ENCODE data around the gene PRKCD. TPM values are rescaled to one million over a fixed set of nuclear protein-coding genes. Genes with fewer than 3 reads are reported as not detected.

Gene PRKCD
- total RNA-seq, 2 experiments from 2014 or later = 13.3 to 108 TPM

DNA sequence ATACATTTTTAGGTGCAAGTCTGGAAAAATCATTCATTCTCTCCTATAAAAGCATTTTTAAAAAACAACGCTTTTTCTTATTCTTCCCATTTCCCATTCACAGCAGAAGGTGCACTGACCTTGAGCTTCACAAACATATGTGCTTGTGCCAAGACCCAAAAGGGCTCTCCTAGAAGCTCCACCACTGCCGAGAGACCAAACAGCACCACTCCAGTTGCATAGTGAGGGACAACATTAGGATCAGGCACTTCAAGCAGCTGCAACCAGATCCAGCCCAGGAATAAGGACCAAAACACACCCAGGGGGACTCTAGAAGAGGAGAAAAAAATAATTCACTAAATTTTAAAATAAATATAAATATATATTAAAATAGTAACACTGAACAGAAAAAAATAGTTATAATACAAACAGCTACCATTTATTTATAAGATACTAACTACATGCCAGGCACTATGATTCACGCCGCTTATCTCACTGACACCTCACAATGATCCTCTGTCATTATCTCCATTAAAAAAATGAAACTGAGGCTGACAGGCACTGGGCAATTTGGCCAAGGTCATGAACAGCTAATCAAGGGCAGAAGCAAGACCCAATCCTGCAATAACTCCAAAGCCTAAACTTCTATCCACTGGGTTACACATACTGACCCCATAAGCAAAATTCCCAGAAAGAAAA, 38.6 kb upstream of the PRKCD start:
- no peaks in the 10 kb centered on the region for H3K79me2 ChIP-seq (ENCODE audit: insufficient read depth, low read depth, low read length)
- peaks cover 87% of the 10 kb centered on the region for H3K36me3 ChIP-seq (ENCODE audit: insufficient read depth, low read length)
- H2AFZ ChIP-seq (ENCODE audit: low read length) = no peak overlapping the region
- H4K20me1 ChIP-seq (ENCODE audit: insufficient read depth, low read length) = no peaks in the 10 kb centered on the region
- no peaks in the 10 kb centered on the region for H3K9me2 ChIP-seq (ENCODE audit: insufficient read depth, low read length)
- no peak for DNase-seq (ENCODE audit: low spot score)
- H3K27ac ChIP-seq (ENCODE audit: low read depth, low read length, poor library complexity, severe bottlenecking) = no peak overlapping the region
- ChIA-PET CTCF (ENCODE audit: unreplicated experiment) (no interaction called here), POLR2A (interaction anchor here (0.5 kb wide), 1 partner anchor 142 kb away, joined by 4 read pairs; no protein-coding TSS in a partner anchor)
- no peak overlapping the region for H3K4me3 ChIP-seq (ENCODE audit: low read depth, low read length, poor library complexity, severe bottlenecking)
- no TSS peak for BruUV-seq (replicated peaks)
- intact Hi-C loops (cut with micrococcal nuclease; ENCODE audit: unreplicated experiment) = no loop called here
- no peak overlapping the region for H3K4me2 ChIP-seq (ENCODE audit: low read length)
- H3K9me3 ChIP-seq (ENCODE audit: low read length) = no peaks in the 10 kb centered on the region
- no peaks in the 10 kb centered on the region for H3K4me1 ChIP-seq (ENCODE audit: insufficient read depth, low read length, poor library complexity, severe bottlenecking)
- TF ChIP-seq, protein P1, sequence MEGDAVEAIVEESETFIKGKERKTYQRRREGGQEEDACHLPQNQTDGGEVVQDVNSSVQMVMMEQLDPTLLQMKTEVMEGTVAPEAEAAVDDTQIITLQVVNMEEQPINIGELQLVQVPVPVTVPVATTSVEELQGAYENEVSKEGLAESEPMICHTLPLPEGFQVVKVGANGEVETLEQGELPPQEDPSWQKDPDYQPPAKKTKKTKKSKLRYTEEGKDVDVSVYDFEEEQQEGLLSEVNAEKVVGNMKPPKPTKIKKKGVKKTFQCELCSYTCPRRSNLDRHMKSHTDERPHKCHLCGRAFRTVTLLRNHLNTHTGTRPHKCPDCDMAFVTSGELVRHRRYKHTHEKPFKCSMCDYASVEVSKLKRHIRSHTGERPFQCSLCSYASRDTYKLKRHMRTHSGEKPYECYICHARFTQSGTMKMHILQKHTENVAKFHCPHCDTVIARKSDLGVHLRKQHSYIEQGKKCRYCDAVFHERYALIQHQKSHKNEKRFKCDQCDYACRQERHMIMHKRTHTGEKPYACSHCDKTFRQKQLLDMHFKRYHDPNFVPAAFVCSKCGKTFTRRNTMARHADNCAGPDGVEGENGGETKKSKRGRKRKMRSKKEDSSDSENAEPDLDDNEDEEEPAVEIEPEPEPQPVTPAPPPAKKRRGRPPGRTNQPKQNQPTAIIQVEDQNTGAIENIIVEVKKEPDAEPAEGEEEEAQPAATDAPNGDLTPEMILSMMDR (conservative IDR thresholded peaks at IDR 0.05; ENCODE audit: low read length) = no peak
- TF ChIP-seq EZH2phosphoT487 (IDR thresholded peaks at IDR 0.05; ENCODE audit: borderline replicate concordance, low read depth, low read length) = no peak

DNA sequence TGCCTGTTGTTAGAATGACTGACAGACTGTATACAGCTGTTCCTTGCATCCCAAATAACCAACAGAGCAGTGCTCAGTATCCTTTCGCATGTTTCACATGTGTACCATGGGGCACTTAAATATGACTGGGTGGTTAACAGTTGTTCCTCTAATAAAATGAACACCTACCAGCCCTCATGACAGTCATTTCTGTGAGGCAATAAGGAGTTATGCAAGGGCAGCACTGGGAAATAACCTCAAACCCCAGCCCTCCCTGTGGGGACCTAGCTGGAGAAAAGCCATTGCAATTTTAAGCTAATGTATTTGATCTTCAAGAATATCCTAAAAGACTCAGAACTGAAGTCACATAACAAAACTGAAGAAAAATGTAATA, 38.1 kb upstream of the PRKCD start:
- ChIA-PET CTCF (ENCODE audit: unreplicated experiment) (no interaction called here), POLR2A (interaction anchor here (0.5 kb wide), 1 partner anchor 142 kb away, joined by 4 read pairs; no protein-coding TSS in a partner anchor)
- H2AFZ ChIP-seq (ENCODE audit: low read length) = no peak overlapping the region
- H3K4me1 ChIP-seq (ENCODE audit: insufficient read depth, low read length, poor library complexity, severe bottlenecking) = no peaks in the 10 kb centered on the region
- H3K4me3 ChIP-seq (ENCODE audit: low read depth, low read length, poor library complexity, severe bottlenecking) = no peak overlapping the region
- H3K9me3 ChIP-seq (ENCODE audit: low read length) = no peaks in the 10 kb centered on the region
- H3K27ac ChIP-seq (ENCODE audit: low read depth, low read length, poor library complexity, severe bottlenecking) = no peak overlapping the region
- no peak overlapping the region for H3K4me2 ChIP-seq (ENCODE audit: low read length)
- no peak for DNase-seq (ENCODE audit: low spot score)
- H3K9me2 ChIP-seq (ENCODE audit: insufficient read depth, low read length) = no peaks in the 10 kb centered on the region
- TF ChIP-seq, protein P1 (conservative IDR thresholded peaks at IDR 0.05; ENCODE audit: low read length) = no peak
- no peak for TF ChIP-seq EZH2phosphoT487 (IDR thresholded peaks at IDR 0.05; ENCODE audit: borderline replicate concordance, low read depth, low read length)
- H3K79me2 ChIP-seq (ENCODE audit: insufficient read depth, low read depth, low read length) = no peaks in the 10 kb centered on the region
- no peaks in the 10 kb centered on the region for H4K20me1 ChIP-seq (ENCODE audit: insufficient read depth, low read length)
- H3K36me3 ChIP-seq (ENCODE audit: insufficient read depth, low read length) = peaks cover 82% of the 10 kb centered on the region
- BruUV-seq (replicated peaks) = no TSS peak
- intact Hi-C loops (cut with micrococcal nuclease; ENCODE audit: unreplicated experiment) = no loop called here

DNA sequence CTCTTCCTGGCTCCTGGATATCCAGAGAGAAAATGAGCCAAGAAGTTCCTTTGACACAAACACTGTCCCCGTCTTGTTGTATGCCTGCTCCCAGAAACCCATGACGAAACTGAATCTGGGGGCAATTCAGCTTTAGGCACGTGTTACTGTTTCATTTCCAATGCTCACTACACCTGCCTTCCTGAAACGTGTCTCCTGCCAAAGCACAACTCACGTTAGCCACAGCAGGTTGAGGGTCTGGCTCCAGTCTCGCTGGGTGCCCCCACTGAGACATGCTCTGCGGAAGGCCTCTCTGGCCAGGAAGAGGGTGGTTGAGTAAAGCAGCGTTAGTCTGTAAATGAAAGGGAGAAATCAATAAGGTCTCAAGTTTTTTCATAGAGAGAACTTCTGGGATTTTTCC, 37.5 kb upstream of the PRKCD start:
- Histone ChIP-seq H3K4me2 (ENCODE audit: low read length) (no peak overlapping the region), H3K36me3 (ENCODE audit: insufficient read depth, low read length) (peaks cover 81% of the 10 kb centered on the region), H3K9me2 (ENCODE audit: insufficient read depth, low read length) (no peaks in the 10 kb centered on the region), H4K20me1 (ENCODE audit: insufficient read depth, low read length) (no peaks in the 10 kb centered on the region), H3K4me1 (ENCODE audit: insufficient read depth, low read length, poor library complexity, severe bottlenecking) (peaks cover 3% of the 10 kb centered on the region), H3K4me3 (ENCODE audit: low read depth, low read length, poor library complexity, severe bottlenecking) (no peak overlapping the region), H3K27ac (ENCODE audit: low read depth, low read length, poor library complexity, severe bottlenecking) (no peak overlapping the region), H2AFZ (ENCODE audit: low read length) (no peak overlapping the region), H3K9me3 (ENCODE audit: low read length) (no peaks in the 10 kb centered on the region), H3K79me2 (ENCODE audit: insufficient read depth, low read depth, low read length) (peaks cover 4% of the 10 kb centered on the region; the same call in 1 of the 2 replicates)
- BruUV-seq (replicated peaks) = no TSS peak
- TF ChIP-seq, protein P1 (conservative IDR thresholded peaks at IDR 0.05; ENCODE audit: low read length) = no peak
- TF ChIP-seq EZH2phosphoT487 (IDR thresholded peaks at IDR 0.05; ENCODE audit: borderline replicate concordance, low read depth, low read length) = no peak
- ChIA-PET CTCF (ENCODE audit: unreplicated experiment) (no interaction called here), POLR2A (no interaction called here)
- DNase-seq (ENCODE audit: low spot score) = no peak
- intact Hi-C loops (cut with micrococcal nuclease; ENCODE audit: unreplicated experiment) = no loop called here
